Keratinocyte (primary cell): ENCODE data around the gene RAB3B. TPM values are rescaled to one million over a fixed set of nuclear protein-coding genes. Genes with fewer than 3 reads are reported as not detected.

Experiments used
- DNase-seq: peaks from one replicate; pipeline ENCODE4 v3.0.0-alpha.2; 2011; ENCODE audit warnings: low read depth, missing footprints, low spot score
- FAIRE-seq: peaks from 2 replicates; lab custom pipeline; 2011; peaks lifted over from hg19 to GRCh38; lab: Jason Lieb, UNC
- H2AFZ ChIP-seq: 2 replicates; pipeline ENCODE4 v1.6.0; 2012; ENCODE audit warnings: low read length, control low read depth, inconsistent platforms; ENCODE audit not compliant: control insufficient read depth
- H3K27ac ChIP-seq: 2 replicates; pipeline ENCODE4 v1.5.1; 2011; ENCODE audit warnings: low read length; ENCODE audit not compliant: control insufficient read depth, insufficient read depth
- H3K27me3 ChIP-seq: 3 replicates; pipeline ENCODE4 v1.6.0; 2011; ENCODE audit warnings: low read length; ENCODE audit not compliant: control insufficient read depth, insufficient read depth; ENCODE audit errors: extremely low read depth
- H3K36me3 ChIP-seq, 2 experiments: 2 replicates in 1 of 2; 3 replicates in 1 of 2; pipeline ENCODE4 v1.5.1; 2011; ENCODE audit warnings: low read length in 2 of 2, mild to moderate bottlenecking in 1 of 2; ENCODE audit not compliant: control insufficient read depth in 2 of 2, insufficient read depth in 2 of 2; ENCODE audit errors: extremely low read depth in 1 of 2
- H3K4me1 ChIP-seq: 3 replicates; pipeline ENCODE4 v1.5.1; 2011; ENCODE audit warnings: low read length; ENCODE audit not compliant: control insufficient read depth, insufficient read depth; ENCODE audit errors: extremely low read depth
- H3K4me2 ChIP-seq: 3 replicates; pipeline ENCODE4 v1.6.0; 2011; ENCODE audit warnings: low read depth, low read length; ENCODE audit not compliant: control insufficient read depth, insufficient read depth; ENCODE audit errors: extremely low read depth
- H3K4me3 ChIP-seq, 3 experiments: fragments of 200-600 bp in 1 of 3; sonication (generic) in 1 of 3; 2 replicates in 2 of 3; 3 replicates in 1 of 3; pipeline ENCODE4 v1.5.1; 2011 to 2016; ENCODE audit warnings: low read length in 3 of 3, mild to moderate bottlenecking in 3 of 3, control low read depth in 2 of 3, inconsistent platforms in 1 of 3, low read depth in 1 of 3, mixed read lengths in 1 of 3, mixed run types in 1 of 3, moderate library complexity in 1 of 3; ENCODE audit not compliant: control insufficient read depth in 2 of 3, insufficient read depth in 2 of 3; ENCODE audit errors: extremely low read depth in 1 of 3
- H3K79me2 ChIP-seq: 2 replicates; pipeline ENCODE4 v1.6.0; 2012; ENCODE audit warnings: low read length; ENCODE audit not compliant: control insufficient read depth, insufficient read depth
- H3K9ac ChIP-seq: 3 replicates; pipeline ENCODE4 v1.6.0; 2011; ENCODE audit warnings: low read length; ENCODE audit not compliant: control insufficient read depth, insufficient read depth; ENCODE audit errors: extremely low read depth
- H3K9me1 ChIP-seq: 3 replicates; pipeline ENCODE4 v1.6.0; 2011; ENCODE audit warnings: low read length; ENCODE audit not compliant: control insufficient read depth, insufficient read depth; ENCODE audit errors: extremely low read depth
- H3K9me3 ChIP-seq: 2 replicates; pipeline ENCODE4 v1.5.1; 2012; ENCODE audit warnings: low read depth, low read length; ENCODE audit not compliant: control insufficient read depth
- H4K20me1 ChIP-seq: 3 replicates; pipeline ENCODE4 v1.6.0; 2011; ENCODE audit warnings: low read length; ENCODE audit not compliant: control insufficient read depth, insufficient read depth; ENCODE audit errors: extremely low read depth
- EZH2 ChIP-seq: IDR thresholded peaks from one replicate; pipeline ENCODE4 v1.6.1; 2012; ENCODE audit warnings: inconsistent platforms, mild to moderate bottlenecking, low read length, moderate library complexity
- dilution Hi-C: fragments of 300-500 bp; cut with MboI; formaldehyde crosslinking; loops from one replicate; pipeline ENCODE4 v1.7.0; 2020; ENCODE audit warnings: low sequenced_read_pairs; ENCODE audit not compliant: extremely low pct_ligation_motif_present
- polyA plus RNA-seq, 5 experiments: library from polyadenylated mRNA; depleted of rRNA in 3 of 5; stranded (reverse) in 3 of 5; stranded (forward) in 1 of 5; unstranded in 1 of 5; fragments of >200 nt; gene quantifications; 1 replicate in 1 of 5; 2 replicates in 3 of 5; 3 replicates in 1 of 5; pipeline versions ENCODE4 v1.2.1 to v1.2.3, GENCODE V29; 2011 to 2012; ENCODE audit warnings: missing spikeins in 2 of 5, low read depth in 1 of 5, low replicate concordance in 1 of 5
- TF ChIP-seq, protein P1 (sequence below), 3 experiments: IDR thresholded peaks in 1 of 3; conservative IDR thresholded peaks in 1 of 3; optimal IDR thresholded peaks in 1 of 3; 2 replicates in 2 of 3; 3 replicates in 1 of 3; pipeline versions ENCODE3 to v1.5.1; 2011; ENCODE audit warnings: low read length in 3 of 3, mild to moderate bottlenecking in 3 of 3, moderate library complexity in 2 of 3, control low read depth in 1 of 3, inconsistent platforms in 1 of 3; ENCODE audit not compliant: insufficient read depth in 2 of 3; ENCODE audit errors: extremely low read depth in 1 of 3

The RAB3B gene
- polyA plus RNA-seq, 1 donor (not counting 4 experiments of a cell fraction or from before 2014, with no cell fraction given), result 2.6 TPM

DNA sequence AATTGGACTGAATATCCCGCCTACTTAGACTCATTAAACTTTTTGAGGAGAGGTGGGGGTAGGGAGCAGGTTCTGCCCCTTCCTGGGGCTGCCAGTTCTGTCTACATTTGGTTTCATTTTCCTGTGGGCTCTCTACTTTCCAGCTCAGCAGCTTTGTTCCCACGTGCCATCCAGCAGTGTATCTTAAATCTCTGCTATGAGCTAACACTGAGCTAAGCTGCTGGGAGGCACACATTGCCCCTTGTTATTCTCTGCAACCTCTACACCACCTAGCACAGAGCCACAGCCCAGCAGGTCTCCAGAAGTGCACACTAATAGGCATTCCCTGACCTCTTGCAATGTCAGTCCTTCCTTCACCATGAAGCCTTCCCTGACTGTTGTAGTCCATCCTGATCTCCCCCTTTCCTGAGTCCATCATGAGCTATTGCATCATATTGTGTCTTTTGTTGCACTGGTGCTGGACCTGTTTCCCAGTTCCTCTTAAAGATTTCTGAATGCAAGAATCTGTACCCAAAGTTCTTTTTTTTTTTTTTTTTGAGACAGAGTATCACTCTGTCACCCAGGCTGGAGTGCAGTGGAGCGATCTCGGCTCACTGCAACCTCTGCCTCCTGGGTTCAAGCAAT is 83.3 kb downstream of the RAB3B start:
- H3K4me3 ChIP-seq, result no peak overlapping the region
- DNase-seq, result no peak
- no peak for FAIRE-seq
- no peaks in the 10 kb centered on the region for H3K27me3 ChIP-seq
- H3K9ac ChIP-seq, result no peak overlapping the region
- no peaks in the 10 kb centered on the region for H3K9me3 ChIP-seq
- H2AFZ ChIP-seq, result no peak overlapping the region
- H3K27ac ChIP-seq, result no peak overlapping the region
- H3K9me1 ChIP-seq, result no peaks in the 10 kb centered on the region
- no peaks in the 10 kb centered on the region for H3K36me3 ChIP-seq
- H4K20me1 ChIP-seq, result no peaks in the 10 kb centered on the region
- TF ChIP-seq, protein P1, sequence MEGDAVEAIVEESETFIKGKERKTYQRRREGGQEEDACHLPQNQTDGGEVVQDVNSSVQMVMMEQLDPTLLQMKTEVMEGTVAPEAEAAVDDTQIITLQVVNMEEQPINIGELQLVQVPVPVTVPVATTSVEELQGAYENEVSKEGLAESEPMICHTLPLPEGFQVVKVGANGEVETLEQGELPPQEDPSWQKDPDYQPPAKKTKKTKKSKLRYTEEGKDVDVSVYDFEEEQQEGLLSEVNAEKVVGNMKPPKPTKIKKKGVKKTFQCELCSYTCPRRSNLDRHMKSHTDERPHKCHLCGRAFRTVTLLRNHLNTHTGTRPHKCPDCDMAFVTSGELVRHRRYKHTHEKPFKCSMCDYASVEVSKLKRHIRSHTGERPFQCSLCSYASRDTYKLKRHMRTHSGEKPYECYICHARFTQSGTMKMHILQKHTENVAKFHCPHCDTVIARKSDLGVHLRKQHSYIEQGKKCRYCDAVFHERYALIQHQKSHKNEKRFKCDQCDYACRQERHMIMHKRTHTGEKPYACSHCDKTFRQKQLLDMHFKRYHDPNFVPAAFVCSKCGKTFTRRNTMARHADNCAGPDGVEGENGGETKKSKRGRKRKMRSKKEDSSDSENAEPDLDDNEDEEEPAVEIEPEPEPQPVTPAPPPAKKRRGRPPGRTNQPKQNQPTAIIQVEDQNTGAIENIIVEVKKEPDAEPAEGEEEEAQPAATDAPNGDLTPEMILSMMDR (optimal IDR thresholded peaks at IDR 0.05 in 1 of 3, IDR thresholded peaks at IDR 0.05 in 1 of 3, conservative IDR thresholded peaks at IDR 0.05 in 1 of 3; ENCODE audit: extremely low read depth in 1 of 3, insufficient read depth in 2 of 3, low read length in 3 of 3), result no peak
- no peak for TF ChIP-seq EZH2
- dilution Hi-C loops, result no loop called here
- H3K4me2 ChIP-seq, result no peak overlapping the region
- no peaks in the 10 kb centered on the region for H3K79me2 ChIP-seq
- peaks cover 5% of the 10 kb centered on the region for H3K4me1 ChIP-seq

DNA sequence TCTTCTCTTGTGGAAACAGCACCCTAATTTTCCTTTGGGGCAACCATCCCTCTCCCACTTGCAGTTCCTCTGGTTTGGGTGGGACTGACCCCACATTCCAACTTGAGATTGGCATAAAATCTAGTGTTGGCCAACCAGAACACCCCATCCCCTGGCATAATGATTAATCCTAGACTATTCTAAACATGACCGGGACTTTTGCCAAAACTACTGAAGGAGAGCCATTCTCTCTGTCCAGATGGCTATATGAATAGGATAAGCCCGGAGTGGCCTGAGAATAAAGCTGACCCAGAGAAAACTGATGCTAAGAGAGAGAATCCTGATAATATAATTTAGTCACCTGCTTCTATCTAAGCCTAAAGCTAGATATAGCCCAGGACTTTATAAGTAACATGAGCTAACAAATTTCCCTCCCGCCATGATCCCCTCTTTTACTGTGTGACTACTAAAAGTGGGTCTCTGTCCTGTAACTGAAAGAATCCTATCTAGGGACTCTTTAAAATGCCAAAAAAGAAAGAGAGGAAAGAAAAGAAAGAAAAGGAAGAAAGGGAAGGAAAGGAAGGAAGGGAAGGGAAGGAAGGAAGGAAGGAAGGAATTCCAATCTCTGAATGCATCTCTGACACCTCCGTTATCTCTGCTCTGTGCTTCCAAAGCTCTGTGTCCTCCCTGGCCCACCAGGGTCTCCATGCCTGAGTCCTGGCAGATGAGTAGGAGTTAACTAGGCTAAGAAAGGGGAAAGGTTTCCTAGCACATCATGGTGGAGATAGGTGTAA is 84.0 kb downstream of the RAB3B start:
- FAIRE-seq, result no peak
- Histone ChIP-seq H3K79me2 (no peaks in the 10 kb centered on the region), H3K4me2 (no peak overlapping the region), H3K36me3 (no peaks in the 10 kb centered on the region), H3K9ac (no peak overlapping the region), H3K9me3 (no peaks in the 10 kb centered on the region), H3K27me3 (no peaks in the 10 kb centered on the region), H3K4me3 (no peak overlapping the region), H3K4me1 (peaks cover 5% of the 10 kb centered on the region), H4K20me1 (no peaks in the 10 kb centered on the region), H3K27ac (no peak overlapping the region), H2AFZ (no peak overlapping the region), H3K9me1 (no peaks in the 10 kb centered on the region)
- TF ChIP-seq, protein P1 (optimal IDR thresholded peaks at IDR 0.05 in 1 of 3, IDR thresholded peaks at IDR 0.05 in 1 of 3, conservative IDR thresholded peaks at IDR 0.05 in 1 of 3; ENCODE audit: extremely low read depth in 1 of 3, insufficient read depth in 2 of 3, low read length in 3 of 3), result no peak
- no peak for TF ChIP-seq EZH2
- DNase-seq, result no peak
- dilution Hi-C loops, result no loop called here
